ENCODE measurements around the gene ACBD4. TPM values are rescaled to one million over a fixed set of nuclear protein-coding genes. Genes with fewer than 3 reads are reported as not detected.

ACBD4 gene
- total RNA-seq, 1 donor from 2014 or later, result 3.9 TPM

GRCh38 chr17:45171338-45172231 is 36.1 kb downstream of the ACBD4 start:
- Mint-ChIP-seq H3K4me3 (ENCODE audit: unreplicated experiment) (no peak overlapping the region), H3K36me3 (ENCODE audit: low read depth, unreplicated experiment) (peaks cover 9% of the 10 kb centered on the region), H3K27me3 (ENCODE audit: low read depth, unreplicated experiment) (no peaks in the 10 kb centered on the region), H3K27ac (ENCODE audit: unreplicated experiment) (peak overlapping the region; percentile 94), H3K9me3 (ENCODE audit: unreplicated experiment) (no peaks in the 10 kb centered on the region), H3K4me1 (ENCODE audit: low read depth, unreplicated experiment) (peaks cover 23% of the 10 kb centered on the region)
- Histone ChIP-seq H3K4me3 (ENCODE audit: insufficient read depth, low read depth, low read length) (peak overlapping the region; percentile 19), H4K20me1 (ENCODE audit: insufficient read depth, low read length) (no peaks in the 10 kb centered on the region), H3K4me1 (ENCODE audit: insufficient read depth, low read length) (peaks cover 31% of the 10 kb centered on the region), H3K79me2 (ENCODE audit: insufficient read depth, low read length) (no peaks in the 10 kb centered on the region), H3K36me3 (ENCODE audit: insufficient read depth, low read length) (no peaks in the 10 kb centered on the region), H3K9me3 (ENCODE audit: insufficient read depth, low read depth, low read length) (no peaks in the 10 kb centered on the region), H3K27me3 (ENCODE audit: insufficient read depth, low read length) (no peaks in the 10 kb centered on the region), H3K27ac (ENCODE audit: low read depth, low read length) (peak overlapping the region; percentile 62), H3K9ac (ENCODE audit: low read length) (peak overlapping the region; percentile 67), H2AFZ (ENCODE audit: low read depth, low read length) (peak overlapping the region; percentile 72), H3K4me2 (ENCODE audit: low read length) (peak overlapping the region; percentile 71)
- TF ChIP-seq EZH2 (IDR thresholded peaks at IDR 0.05; ENCODE audit: insufficient read depth, low read length) (no peak), CTCF (IDR thresholded peaks at IDR 0.05; ENCODE audit: insufficient read depth, low read depth, low read length) (no peak)
- FAIRE-seq, result no peak
- no peak for DNase-seq (ENCODE audit: low read depth)

- Histone ChIP-seq H3K9me3 (ENCODE audit: insufficient read depth, low read depth, low read length) (no peaks in the 10 kb centered on the region), H4K20me1 (ENCODE audit: insufficient read depth, low read length) (no peaks in the 10 kb centered on the region), H3K79me2 (ENCODE audit: insufficient read depth, low read length) (no peaks in the 10 kb centered on the region), H3K4me2 (ENCODE audit: low read length) (peak overlapping the region; percentile 71), H2AFZ (ENCODE audit: low read depth, low read length) (peak overlapping the region; percentile 72), H3K4me1 (ENCODE audit: insufficient read depth, low read length) (peaks cover 31% of the 10 kb centered on the region), H3K27ac (ENCODE audit: low read depth, low read length) (peak overlapping the region; percentile 42), H3K9ac (ENCODE audit: low read length) (peak overlapping the region; percentile 18), H3K36me3 (ENCODE audit: insufficient read depth, low read length) (no peaks in the 10 kb centered on the region), H3K27me3 (ENCODE audit: insufficient read depth, low read length) (no peaks in the 10 kb centered on the region), H3K4me3 (ENCODE audit: insufficient read depth, low read depth, low read length) (no peak overlapping the region)
- FAIRE-seq (no peak), DNase-seq (ENCODE audit: low read depth) (no peak)
- TF ChIP-seq CTCF (IDR thresholded peaks at IDR 0.05; ENCODE audit: insufficient read depth, low read depth, low read length), result no peak
- no peak for TF ChIP-seq EZH2 (IDR thresholded peaks at IDR 0.05; ENCODE audit: insufficient read depth, low read length)
- no peak overlapping the region for H3K4me3 Mint-ChIP-seq (ENCODE audit: unreplicated experiment)
- no peaks in the 10 kb centered on the region for H3K9me3 Mint-ChIP-seq (ENCODE audit: unreplicated experiment)
- peak overlapping the region; percentile 81 for H3K27ac Mint-ChIP-seq (ENCODE audit: unreplicated experiment)
- H3K4me1 Mint-ChIP-seq (ENCODE audit: low read depth, unreplicated experiment), result peaks cover 23% of the 10 kb centered on the region
- H3K36me3 Mint-ChIP-seq (ENCODE audit: low read depth, unreplicated experiment), result peaks cover 9% of the 10 kb centered on the region
- H3K27me3 Mint-ChIP-seq (ENCODE audit: low read depth, unreplicated experiment), result no peaks in the 10 kb centered on the region
These were observed 36.7 kb downstream of the ACBD4 start for GRCh38 chr17:45172232-45172540.
